NCI-H2196 (cell line): Measurements from ENCODE around the gene ARL2.
A peak's percentile ranks its signal among the peaks of the same experiment; 100 is the strongest.
"Not testable (repeated sequence)": the region's sequence is repeated elsewhere in the genome, so short reads cannot be mapped to it uniquely, and the experiment has no call there.

Source experiments
- DNase-seq: peaks from one replicate; lab custom pipeline; 2025; ENCODE audit not compliant: unreplicated experiment; lab: John Stamatoyannopoulos, UW

Gene ARL2

DNA sequence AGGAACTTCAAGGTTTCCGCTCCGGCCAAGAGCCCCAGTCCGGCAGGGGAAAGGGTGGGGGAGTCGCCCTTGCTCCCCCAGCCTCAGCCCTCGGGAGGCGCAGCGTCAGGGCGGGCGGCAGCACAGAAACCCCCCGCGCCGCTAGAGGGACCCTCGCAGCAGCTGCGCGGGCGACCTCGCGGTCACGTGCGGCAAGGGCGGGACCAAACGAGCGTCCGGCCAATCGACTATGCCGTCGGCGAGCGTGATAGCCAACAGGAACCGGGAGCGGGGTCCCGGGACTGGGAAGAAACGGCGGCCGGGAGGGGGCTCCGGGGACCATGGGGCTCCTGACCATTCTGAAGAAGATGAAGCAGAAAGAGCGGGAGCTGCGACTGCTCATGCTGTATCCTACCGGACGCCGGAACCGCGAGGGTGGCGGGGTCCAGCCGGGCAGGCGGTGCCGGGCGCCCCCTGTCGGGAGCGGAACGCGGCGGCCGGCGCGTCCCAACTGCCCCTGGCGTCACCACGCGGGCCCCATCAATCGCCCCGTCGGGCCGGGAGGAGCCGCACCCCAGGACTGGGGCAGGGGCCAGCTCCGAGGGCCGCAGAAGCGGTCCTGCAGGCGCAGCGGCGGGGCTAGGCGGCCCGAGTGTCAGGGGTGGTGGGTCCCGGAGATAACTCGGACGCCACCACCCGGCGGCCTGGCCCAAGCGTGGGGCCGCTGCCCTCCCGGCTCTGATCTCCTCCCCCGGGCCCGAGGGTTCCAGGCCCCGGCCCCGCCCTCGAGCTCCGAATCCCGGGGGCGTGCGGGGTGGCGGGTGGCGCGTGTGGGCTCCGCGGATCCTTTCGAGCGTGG, at the start of gene ARL2:
Gene ARL2, plus strand, starts transcription at position 273 of the 838 bp plus-strand sequence. Its CDS starts 48 bp downstream, at position 321.
- peak; percentile 87 for DNase-seq

DNA sequence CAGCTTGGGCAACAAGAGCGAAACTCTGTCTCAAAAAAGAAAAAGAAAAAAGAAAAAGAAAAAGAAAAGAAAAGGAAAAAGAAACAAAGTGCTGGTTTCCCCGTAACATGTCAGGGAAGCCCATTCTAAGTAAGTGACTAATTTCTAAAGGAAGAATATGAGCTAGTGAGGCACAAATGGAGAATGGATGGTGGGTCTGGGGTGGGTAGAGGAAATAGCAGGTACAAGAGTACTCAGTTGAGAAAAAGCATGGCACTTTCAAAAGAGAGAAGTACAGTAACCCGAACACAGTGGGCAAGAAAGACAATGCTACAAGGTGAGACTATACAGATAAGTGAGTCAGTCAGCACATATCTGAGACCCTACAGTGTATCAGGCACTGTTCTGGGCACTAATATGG, 46.6 kb upstream of the ARL2 start:
- DNase-seq: no peak

DNA sequence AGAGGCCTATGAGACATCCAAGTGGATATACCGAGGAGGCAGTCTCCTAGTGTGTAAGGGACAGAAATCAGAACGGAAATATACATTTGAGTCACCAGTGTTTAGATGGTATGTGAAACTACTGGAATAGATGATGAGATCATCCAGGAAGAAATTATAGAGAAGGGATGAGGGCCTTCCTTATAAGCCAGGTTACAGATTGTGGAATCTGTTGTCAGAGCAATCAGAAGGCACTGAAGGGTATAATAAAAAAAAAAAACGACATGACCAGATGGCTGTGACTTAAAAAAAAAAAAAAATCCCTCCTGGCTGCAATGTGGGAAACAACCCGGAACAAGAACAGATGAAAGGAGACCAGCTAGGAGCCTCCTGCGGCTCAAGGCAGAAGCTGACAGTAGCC, 44.8 kb upstream of the ARL2 start:
- no peak for DNase-seq

DNA sequence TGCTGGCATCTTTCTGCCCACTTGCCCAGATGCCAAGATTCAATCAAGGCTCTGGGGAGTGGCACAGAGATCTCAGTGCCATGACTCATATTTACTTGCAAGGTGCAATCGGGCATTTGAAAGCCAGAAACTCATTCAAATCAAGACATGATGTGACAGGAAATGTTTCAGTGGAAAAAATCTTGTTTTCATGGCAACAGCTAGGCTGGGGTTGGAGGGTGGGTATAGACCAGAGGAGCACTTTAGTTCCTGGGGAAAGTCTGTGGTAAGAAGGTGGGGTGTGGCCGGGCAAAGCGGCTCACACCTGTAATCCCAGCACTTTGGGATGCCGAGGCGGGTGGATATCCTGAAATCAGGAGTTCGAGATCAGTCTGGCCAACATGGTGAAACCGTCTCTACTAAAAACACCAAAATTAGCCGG, 43.2 kb upstream of the ARL2 start:
- DNase-seq: no peak

DNA sequence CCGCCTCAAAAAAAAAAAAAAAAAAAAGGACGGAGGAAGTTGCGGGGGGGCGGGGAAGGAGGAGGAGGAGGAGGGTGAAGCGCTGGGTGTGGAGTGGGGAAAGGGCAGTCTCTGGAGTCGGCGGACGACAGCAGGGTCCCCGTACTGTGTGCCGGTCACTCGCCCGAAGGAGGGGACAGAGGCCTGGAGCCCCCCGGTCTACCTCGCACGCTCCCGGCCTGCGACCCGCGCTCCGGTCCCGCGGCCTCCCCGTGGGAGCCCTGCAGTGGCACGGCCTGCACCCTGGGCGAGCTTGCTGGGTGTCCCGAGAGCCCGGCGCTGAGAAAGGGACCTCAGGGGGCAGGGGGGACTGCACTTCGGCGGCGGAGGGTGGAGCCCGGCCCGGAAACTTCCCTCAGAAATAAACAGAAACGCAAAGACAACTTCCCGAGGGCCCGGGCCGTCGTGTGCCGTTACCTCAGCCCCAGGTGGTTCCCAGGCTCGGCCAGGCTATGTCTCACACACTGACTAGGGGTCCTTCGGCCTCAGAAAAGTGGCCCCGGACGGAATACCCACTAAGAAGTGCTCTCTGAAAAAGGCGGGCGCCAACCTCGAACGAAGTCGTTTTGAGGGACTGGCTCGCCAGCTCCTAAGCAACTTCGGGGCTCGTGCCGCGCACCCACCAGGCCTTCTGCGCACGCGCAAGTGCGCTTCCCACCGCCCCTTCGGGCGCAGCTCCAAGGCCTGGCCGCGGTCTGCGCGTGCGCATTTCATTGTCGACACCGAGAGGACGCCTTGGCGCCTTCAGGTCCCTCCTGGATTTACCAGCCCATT, 42.3 kb upstream of the ARL2 start, which contains the start of gene MAJIN:
Gene MAJIN, minus strand, starts transcription at position 688 of the 813 bp plus-strand sequence. CDS start 12,703 bp downstream, outside the sequence.
- no peak for DNase-seq

DNA sequence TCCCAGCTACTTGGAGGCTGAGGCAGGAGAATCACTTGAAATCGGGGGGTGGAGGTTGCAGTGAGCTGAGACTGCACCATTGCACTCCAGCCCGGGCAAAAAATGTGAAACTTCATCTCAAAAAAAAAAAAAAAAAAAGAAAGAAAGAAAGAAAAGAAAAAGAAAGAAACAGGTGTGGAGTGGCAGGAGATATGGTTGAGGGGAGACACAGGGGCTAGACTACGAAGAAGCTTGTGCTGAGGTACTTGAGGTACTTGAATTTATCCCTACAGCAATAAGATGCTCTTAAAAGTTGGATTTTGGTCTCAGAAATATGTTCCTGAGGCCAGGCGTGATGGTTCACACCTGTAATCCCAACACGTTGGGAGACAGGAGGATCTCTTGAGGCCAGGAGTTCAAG, 39.8 kb upstream of the ARL2 start:
- DNase-seq: no peak

DNA sequence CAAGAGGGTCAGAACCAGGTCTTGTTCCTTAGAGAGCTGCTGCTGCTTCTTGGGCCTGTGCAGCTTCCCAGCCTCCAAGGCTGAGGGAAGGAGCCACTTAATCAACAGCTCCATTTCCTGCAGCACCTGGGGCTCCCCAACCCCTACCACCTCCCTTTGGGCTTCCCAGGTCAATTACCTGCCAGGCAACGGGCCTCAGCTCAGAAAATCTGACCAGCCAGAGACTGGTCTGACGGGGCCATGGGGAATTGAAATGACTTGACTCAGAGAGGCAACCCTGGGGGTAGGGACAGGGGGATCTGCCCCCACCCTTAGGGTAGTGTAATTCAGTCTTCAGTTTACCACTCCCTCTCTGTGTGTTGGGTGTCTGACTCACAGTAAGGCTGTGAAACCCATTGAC, 37.3 kb upstream of the ARL2 start:
- no peak for DNase-seq

DNA sequence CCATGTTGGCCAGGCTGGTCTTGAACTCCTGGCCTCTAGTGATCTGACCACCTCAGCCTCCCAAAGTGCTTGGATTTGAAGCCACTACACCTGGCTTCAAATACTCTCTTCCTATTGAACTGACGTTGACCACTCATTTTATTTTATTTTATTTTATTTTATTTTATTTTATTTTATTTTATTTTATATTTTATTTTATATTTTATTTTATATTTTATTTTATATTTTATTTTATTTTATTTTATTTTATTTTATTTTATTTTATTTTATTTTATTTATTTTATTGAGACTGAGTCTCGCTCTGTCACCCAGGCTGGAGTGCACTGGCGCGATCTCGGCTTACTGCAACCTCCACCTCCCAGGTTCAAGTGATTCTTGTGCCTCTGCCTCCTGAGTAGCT, 30.6 kb upstream of the ARL2 start:
- not testable (repeated sequence) for DNase-seq

DNA sequence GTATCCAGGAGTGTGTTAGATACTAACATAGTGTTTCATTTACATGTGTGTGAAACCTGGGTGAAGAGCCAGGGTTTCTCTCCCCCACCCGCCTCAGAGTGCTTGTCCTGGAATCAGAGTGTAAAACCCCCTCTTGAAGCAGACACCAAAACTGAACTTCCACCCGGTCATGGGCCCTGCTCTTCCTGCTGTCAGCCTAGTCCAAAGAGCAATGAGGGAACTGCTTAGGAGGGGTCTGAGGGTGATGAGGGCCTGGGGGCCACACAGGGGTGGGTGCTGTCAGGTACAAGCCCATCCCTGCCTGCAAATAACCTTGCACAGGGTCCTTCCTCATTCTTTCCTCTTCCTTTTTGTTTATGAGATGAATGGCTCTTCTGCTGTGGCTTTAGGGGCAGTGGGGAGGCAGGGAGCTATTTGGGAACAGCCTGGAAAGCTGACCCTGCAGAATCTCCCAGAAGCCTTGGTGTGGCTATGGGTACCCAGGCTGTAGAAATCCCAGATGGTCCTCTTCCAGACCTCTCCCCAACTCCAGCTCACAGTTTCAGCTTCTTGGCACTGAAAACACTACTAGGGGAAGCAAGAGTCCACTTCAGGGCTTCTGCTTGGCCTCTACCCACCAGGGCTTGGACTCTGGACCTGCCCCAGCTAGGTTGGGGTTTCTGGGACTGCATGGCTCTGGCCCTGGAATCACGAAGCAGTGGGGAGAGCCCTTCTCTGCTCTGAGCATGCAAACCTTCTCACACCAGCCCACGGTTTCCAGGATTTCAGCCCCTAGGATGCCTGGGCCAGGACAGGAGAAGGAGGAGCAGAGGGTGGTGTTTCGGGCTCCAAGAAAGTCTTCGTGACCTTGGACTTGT, 25.7 kb upstream of the ARL2 start:
- DNase-seq: no peak

DNA sequence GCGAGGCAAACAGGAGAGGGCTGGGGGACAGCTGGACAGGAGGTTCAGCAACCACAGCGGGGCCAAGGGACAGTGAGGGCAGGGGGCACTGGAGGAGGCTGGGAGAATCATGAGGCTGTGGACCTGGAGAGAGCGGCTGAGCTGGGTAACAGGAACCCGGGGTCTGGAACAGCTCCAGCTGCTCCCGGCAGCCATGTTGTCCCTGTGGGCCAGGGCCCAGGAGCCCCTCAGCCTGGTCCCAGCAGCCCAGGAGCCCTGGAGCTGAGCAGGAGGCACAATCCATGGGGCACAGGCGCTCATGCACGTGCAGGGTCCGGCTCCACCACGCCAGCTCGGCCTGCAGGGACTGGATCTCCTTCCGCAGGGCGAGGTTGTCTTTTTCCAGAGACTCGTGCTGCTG, 24.5 kb upstream of the ARL2 start:
- DNase-seq: no peak

DNA sequence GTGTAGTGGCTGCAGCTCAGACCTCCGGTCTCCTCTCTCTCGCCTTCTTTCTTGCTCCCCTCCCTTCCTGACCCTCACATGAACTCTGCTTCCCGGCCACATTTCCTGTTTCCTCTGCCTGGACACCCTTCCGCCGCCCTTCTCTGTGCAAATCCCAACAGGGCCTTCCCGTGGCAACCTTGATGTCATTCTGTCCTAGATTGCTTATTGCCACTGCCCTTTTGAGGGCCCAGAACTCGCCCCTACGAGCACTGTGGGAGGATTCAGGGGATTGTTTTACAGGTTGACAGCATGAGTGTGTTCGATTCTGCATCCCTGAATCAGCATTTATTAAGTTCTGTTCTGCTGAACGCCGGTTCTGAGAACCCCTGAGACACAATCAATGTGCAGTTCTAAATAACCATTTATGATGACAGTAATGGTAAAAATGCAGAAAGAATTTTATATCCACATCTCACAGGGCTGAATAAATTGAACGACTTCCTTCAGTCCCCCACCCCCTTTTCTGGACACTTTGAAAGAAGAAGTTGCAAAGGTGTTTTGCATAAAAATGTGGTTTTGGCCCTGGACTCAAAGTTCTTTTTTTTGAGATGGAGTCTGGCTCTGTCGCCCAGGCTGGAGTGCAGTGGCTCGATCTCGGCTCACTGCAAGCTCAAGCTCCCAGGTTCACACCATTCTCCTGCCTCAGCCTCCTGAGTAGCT, 23.6 kb upstream of the ARL2 start:
- DNase-seq: no peak

DNA sequence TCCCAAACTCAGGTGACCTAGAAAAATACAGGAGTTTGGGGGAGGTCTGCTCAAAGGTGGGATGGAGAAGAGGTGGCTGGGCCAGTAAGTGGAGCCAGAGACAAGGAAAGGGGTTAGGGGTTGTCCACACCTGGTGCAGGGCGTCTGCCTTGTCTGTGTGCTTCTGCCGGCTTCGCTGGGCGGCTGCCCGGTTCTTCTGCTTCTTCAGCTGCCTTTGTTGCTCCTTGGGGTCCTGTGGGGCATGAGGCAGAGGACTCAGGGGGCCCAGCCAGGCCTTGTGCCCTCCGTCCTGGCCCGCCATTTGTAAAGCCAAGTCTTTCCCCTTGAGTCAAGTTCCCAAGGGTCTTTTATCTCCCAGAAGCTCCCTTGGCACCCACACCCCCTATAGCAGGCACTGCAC, 19.6 kb upstream of the ARL2 start:
- DNase-seq: no peak

DNA sequence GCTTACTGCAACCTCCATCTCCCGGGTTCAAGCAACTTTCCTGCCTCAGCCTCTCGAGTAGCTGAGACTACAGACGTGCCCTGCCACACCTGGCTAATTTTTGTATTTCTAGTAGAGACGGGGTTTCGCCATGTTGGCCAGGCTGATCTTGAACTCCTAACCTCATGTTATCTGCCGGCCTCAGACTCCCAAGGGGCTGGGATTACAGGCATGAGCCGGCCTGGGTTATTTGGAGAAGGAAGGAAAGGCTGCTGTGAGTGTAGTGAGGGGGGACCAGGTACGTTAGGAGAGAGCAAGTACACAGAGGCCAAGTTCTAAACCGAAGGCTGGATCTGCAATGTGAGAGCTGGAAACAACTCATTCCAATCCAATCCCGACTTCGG, 17.6 kb upstream of the ARL2 start:
- no peak for DNase-seq

DNA sequence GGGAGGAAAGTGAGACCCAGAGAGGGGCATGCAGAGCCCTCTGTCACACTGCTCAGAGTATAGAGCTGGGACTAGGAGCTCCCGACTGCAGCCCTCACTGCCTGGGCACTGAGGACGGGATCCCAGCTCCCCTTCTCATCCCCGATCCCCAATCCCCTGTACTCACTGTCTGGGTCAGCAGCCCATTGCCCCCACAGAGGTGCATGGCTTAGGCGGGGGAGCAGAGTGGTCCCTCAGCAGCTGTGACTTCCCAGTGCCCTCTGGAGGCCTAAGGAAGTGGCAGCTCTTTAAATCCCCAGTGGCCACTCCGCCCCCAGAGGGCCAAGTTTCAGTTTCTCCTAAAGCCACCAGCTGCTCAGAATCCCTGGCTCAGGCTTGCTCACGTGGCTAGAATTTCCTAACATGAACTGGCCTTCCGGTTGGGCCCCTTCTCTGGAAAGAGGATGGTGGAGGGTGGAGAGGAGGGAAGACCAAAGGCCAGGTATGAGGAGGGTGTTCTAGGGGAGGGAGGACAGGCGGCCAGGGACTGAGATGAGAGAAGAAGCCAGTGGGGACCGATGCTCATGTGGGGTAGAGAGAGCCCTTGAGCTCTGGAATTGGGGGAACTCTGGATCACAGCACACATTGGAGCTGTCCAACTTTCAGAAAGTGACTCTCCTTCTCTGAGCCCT, 17.1 kb upstream of the ARL2 start, which contains the start of gene BATF2:
Gene BATF2, minus strand, starts transcription at position 262 of the 671 bp plus-strand sequence. Its CDS starts 57 bp downstream, at position 205.
- DNase-seq: peak; percentile 86

DNA sequence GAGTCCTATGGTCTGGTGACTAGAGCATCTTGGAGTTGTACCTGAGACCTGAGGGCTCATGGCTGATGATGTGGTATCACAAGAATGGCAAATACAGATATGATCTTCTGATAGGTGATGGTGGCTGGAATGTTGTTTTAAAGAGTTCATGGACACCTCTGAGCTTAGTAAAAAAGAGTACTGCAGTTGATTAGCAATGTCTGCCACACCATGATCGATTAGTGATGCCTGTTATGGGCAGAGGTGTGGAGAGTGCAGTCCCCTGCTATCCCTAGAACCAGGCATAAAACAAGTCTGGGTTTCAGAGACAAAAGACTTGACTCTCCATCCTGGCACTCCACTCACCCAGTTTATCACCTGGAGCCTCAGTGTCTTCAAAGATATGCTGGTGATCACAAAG, 15.8 kb upstream of the ARL2 start:
- DNase-seq: peak; percentile 26

DNA sequence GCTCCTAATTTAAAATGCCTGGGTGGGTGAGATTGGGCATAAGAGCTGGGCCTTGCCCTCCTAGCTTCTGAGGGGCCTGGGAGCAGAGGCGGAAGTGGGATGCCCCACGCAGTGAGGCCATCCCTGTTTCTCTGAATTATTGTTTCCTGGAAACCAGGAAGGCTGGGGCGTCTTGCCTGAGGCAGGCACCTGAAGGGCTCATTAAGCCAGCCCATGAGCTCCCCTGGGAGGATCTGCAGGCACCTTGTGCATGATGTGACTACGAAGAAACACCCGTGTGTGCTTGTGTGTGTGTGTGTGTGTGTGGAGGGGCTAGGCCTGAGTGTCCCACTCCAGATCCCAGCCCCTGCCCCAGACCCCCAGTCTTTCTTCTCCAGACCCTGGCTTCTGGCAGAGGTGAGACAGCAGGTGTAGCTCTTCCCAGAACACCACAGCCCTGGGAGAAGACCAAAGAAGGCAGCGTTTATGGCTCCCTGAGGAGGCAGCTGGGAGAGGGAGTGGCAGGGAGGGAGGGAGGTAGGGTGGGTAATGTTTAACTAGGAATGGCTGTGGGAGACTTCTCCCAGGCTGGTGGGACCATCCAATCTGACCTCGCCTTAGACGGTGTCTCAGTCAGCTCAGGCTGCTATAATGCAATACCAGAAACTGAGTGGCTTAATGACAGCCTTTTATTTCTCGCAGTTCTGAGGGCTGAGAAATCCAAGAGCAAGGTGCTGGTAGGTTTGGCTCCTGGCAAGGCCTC, 15.1 kb upstream of the ARL2 start:
- DNase-seq: no peak

DNA sequence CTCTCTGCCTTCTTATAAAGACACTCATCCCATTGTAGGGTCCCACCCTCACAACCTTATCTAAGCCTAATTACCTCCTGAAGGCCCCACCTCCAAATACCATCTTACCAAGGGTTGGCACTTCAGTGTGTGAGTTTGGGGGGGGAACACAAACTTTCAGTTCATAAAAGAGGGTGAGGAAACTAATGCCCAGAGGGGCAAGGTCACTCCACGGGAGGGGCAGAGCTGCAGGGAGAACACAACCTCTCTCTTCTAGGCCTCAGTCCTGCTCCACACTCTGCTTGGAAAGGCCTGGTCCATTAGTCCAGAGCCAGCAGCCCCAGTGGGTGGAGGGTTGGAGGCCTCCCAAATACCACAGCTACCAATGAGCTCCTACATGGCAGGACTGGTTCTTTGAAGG, 14.5 kb upstream of the ARL2 start:
- DNase-seq: no peak

DNA sequence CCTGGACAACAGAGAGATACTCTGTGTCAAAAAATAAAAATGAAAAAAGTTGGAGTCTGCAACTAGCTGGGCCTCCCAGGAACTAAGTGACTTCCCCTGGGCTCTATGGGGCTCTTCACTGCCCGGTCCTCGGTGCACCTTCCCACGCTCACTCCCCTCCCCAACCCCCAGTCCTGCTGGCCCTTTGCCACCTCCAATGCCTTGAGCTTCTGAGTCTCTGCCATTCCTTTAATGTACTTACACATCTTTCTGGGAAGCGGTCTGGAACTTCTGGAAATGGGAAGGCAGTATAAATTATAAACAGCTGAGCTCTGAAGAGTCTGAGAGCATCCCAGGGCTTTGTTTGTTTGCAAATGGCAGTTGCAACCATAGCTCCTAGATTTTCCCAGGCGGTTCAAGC, 11.3 kb upstream of the ARL2 start:
- DNase-seq: no peak

DNA sequence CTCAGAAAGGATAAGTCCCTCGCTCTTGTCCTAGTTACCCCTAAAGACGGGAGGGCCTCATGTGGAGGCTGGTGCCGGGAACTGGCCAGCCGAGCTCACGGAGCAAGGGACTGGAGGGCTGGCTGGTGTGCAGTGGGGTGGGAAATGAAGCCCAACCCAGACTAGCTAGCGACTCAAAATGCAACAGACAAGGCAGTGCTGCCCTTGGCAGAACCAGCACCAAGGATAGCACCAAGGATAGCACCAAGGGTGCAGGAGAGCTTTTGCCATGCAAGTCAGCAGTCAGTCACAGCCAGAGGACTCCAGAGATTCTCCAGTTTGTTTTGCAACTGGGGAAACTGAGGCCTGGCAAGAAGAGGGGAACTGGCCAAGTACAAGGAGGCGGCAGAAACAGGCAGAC, 10.7 kb upstream of the ARL2 start:
- no peak for DNase-seq
